ENCODE results near the gene BACE1-AS.

GRCh38 chr11:117278347-117278746 is 12.8 kb upstream of the BACE1-AS start:
- TF ChIP-seq POLR2A (IDR thresholded peaks at IDR 0.05) (no peak), CTCF (IDR thresholded peaks at IDR 0.05) (no peak)
